ENCODE data around the gene UBFD1.
"Not testable (repeated sequence)": the region's sequence is repeated elsewhere in the genome, so short reads cannot be mapped to it uniquely, and the experiment has no call there.

Gene UBFD1

GRCh38 chr16:23609929-23610328 lies 52.4 kb downstream of the UBFD1 start:
- no peak for DNase-seq (ENCODE audit: low read depth)

GRCh38 chr16:23610905-23611304 lies 53.4 kb downstream of the UBFD1 start:
- DNase-seq (ENCODE audit: low read depth) = not testable (repeated sequence)

DNA sequence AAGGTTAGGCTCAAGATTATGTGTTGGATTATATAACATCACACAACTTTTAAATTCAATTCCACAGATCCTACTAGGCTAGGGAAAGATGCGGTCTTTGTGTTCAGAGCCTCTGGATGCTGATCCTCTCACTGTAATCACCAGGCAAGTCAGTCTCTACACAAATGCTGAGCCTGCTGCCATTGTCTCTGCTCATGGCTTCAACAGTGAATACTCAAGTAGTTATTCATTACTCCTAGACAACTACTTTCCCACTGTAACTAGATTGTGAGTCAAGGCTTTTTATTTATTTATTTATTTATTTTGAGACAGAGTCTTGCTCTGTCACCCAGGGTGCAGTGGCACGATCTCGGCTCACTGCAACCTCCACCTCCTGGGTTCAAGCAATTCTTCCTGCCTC lies 54.4 kb downstream of the UBFD1 start:
- no peak for DNase-seq (ENCODE audit: low read depth)

DNA sequence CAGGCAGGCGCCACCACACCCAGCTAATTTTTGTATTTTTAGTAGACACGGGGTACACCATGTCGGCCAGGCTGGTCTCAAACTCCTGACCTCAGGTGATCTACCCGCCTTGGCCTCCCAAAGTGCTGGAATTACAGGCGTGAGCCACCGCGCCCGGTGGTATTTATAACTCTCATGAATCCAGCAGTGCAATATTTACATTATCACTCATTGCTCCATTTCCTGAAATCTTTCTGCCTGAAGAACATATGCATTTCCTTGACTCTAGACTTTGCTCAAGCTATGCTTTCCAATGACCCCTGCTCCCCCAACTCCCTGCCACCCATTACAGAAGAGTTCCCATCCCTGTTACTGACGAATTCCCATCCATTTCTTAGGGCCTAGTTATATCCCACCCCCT lies 58.3 kb downstream of the UBFD1 start:
- DNase-seq (ENCODE audit: low read depth) = no peak

Measured in stimulated activated CD8-positive, alpha-beta memory T cell treated with anti-CD3 and anti-CD28 coated beads, Interleukin-4, amount 100 ng/mL, for 24 hours (primary cell).